Left cardiac atrium (tissue), 4 donors: Measurements from ENCODE around the gene HOXD10. TPM values are rescaled to one million over a fixed set of nuclear protein-coding genes. Genes with fewer than 3 reads are reported as not detected.
A peak's percentile ranks its signal among the peaks of the same experiment; 100 is the strongest.

Experiments
- ATAC-seq, 2 donors: fragments of 200-7000 bp; cut with Tn5 transposase; one replicate each; pipeline ENCODE4 v1.9.1; 2020; ENCODE audit warnings: mild to moderate bottlenecking in 2 of 2, moderate library complexity in 2 of 2
- DNase-seq: peaks from one replicate; pipeline ENCODE4 v3.0.0-alpha.2; 2020
- intact Hi-C, 2 donors: fragments of 100-400 bp; cut with DNase I; formaldehyde crosslinking; loops; one replicate each; pipeline versions ENCODE4 v1.14.1 to v1.15.1; 2022 to 2023
- total RNA-seq, 2 donors: library from RNA; stranded (reverse); fragmentation: NEBNext Ultra II Directional; extraction: Animal tissue kit (Norgen Biotek cat#: 25700); gene quantifications; one replicate each; pipeline ENCODE4 v1.2.1, GENCODE V29; 2021
- donor health status: DM: no; HTN: yes; CAD: no.
- donor health status: DM: no; HTN: yes; CAD: no; lungs with severe emphysema.
- donor health status: DM: yes; HTN: yes; CAD: no.
- donor health status: Dilated cardiomyopathy.

Gene HOXD10
- total RNA-seq, 2 donors from 2014 or later, result not detected

DNA sequence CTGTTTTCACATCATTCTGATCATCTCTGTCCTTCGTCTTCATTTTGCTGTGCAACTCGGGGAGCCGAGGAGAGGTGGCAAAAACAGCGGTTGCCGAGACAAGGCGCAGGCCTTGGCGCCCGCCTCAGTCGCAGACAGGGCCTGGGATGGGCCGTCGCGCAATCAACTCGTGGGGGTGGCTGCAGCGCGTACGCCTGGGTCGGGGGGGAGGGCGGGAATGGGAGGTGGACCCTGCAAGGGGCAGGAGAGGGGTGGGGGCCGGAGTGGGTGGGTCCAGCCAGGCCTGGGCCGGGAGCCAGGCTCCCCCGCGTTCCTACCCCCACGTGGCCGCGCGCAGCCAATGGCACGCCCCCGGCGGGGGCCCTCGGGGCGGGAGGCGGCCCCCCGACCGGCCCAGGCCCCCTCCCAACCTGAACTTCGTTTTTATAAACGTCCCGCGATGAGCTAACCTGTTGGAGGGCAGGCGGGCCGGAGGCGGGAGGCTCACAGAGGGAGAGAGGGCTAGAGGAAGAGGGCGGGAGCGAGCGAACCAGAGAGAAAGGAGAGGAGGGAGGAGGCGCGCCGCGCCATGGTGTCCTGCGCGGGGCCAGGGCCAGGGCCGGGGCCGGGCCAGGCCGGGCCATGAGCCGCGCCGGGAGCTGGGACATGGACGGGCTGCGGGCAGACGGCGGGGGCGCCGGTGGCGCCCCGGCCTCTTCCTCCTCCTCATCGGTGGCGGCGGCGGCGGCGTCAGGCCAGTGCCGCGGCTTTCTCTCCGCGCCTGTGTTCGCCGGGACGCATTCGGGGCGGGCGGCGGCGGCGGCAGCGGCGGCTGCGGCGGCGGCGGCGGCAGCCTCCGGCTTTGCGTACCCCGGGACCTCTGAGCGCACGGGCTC is 24.1 kb upstream of the HOXD10 start, which contains the start of gene HOXD13:
Gene HOXD13, plus strand, starts transcription at position 452 of the 875 bp plus-strand sequence. Its CDS starts 170 bp downstream, at position 622.
- no peak for DNase-seq
- ATAC-seq, result peak in 1 of 2 donors; percentile 17
- intact Hi-C loops, result no loop called here

GRCh38 chr2:176093145-176093897 is 23.3 kb upstream of the HOXD10 start:
- intact Hi-C loops, result no loop called here
- no peak for DNase-seq
- ATAC-seq, result no peak

GRCh38 chr2:176093898-176094249 is 22.7 kb upstream of the HOXD10 start:
- intact Hi-C loops, result no loop called here
- ATAC-seq, result no peak
- no peak for DNase-seq

DNA sequence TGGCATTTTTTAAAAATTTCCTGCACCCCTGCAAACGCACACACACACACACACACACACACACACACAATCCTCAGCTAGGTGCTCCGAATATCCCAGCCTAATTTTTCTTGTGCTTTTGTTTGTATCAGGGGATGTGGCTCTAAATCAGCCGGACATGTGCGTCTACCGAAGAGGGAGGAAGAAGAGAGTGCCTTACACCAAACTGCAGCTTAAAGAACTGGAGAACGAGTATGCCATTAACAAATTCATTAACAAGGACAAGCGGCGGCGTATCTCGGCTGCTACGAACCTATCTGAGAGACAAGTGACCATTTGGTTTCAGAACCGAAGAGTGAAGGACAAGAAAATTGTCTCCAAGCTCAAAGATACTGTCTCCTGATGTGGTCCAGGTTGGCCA is 22.2 kb upstream of the HOXD10 start:
- ATAC-seq, result no peak
- intact Hi-C loops, result no loop called here
- no peak for DNase-seq

DNA sequence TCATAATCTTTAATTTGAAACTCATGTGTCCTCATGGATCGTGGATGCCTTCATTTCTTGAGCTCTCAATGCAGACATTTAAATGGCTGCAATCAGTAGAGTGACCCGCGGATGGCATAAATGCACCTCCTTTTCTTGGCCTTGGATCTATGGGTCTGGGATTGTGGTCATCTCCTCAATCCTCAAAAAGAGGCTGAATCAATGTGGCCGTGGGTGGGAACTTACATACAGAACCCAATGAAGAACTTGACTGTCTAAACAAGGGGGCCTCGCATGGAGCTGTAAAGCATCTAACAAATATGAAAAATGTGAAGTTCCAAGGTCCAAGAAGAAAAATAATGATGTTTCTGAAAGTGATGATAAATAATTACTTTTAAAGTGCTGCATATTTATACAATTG is 21.2 kb upstream of the HOXD10 start:
- DNase-seq (no peak), ATAC-seq (no peak)
- intact Hi-C loops, result no loop called here

GRCh38 chr2:176096243-176096985 is 20.2 kb upstream of the HOXD10 start:
- intact Hi-C loops, result no loop called here
- DNase-seq (no peak), ATAC-seq (no peak)

GRCh38 chr2:176096986-176097819 is 19.4 kb upstream of the HOXD10 start:
- DNase-seq (peak; percentile 66), ATAC-seq (peak; percentile 85 to 92)

GRCh38 chr2:176097820-176098365 is 18.7 kb upstream of the HOXD10 start:
- DNase-seq, result no peak
- no peak for ATAC-seq
- intact Hi-C loops, result no loop called here

More at GRCh38 chr2:176096986-176097819, 19.4 kb upstream of the HOXD10 start:
- intact Hi-C loops, result no loop called here

- no peak for DNase-seq
- ATAC-seq, result no peak
Observed at GRCh38 chr2:176098366-176099158, 18.0 kb upstream of the HOXD10 start.

GRCh38 chr2:176099159-176099727 is 17.3 kb upstream of the HOXD10 start:
- no peak for ATAC-seq
- intact Hi-C loops, result no loop called here

More at GRCh38 chr2:176098366-176099158, 18.0 kb upstream of the HOXD10 start:
- intact Hi-C loops, result no loop called here

DNA sequence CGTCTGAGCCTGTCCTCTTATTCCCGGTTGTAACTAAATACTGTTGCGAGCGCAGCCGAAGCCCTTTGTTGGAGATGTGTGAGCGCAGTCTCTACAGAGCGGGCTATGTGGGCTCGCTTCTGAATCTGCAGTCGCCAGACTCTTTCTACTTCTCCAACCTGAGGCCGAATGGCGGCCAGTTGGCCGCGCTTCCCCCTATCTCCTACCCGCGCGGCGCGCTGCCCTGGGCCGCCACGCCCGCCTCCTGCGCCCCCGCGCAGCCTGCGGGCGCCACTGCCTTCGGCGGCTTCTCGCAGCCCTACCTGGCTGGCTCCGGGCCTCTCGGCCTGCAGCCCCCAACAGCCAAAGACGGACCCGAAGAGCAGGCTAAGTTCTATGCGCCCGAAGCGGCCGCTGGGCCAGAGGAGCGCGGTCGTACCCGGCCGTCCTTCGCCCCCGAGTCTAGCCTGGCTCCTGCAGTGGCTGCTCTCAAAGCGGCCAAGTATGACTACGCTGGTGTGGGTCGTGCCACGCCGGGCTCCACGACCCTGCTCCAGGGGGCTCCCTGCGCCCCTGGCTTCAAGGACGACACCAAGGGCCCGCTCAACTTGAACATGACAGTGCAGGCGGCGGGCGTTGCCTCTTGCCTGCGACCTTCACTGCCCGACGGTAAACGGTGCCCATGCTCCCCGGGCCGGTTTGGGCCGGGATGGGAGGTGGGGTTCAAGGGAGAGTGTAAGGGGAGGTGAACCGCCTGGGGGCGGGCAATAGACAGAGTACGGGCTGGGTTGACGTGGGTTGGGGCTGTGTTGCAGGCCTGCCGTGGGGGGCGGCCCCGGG is 16.6 kb upstream of the HOXD10 start, which contains the start of gene HOXD12:
Gene HOXD12, plus strand, starts transcription at position 68 of the 819 bp plus-strand sequence. Its CDS starts 7 bp downstream, at position 75.
- ATAC-seq, result no peak
- no peak for DNase-seq
- intact Hi-C loops, result no loop called here

More at GRCh38 chr2:176099159-176099727, 17.3 kb upstream of the HOXD10 start:
- no peak for DNase-seq

GRCh38 chr2:176100547-176101140 is 15.9 kb upstream of the HOXD10 start:
- intact Hi-C loops, result no loop called here
- DNase-seq (no peak), ATAC-seq (no peak)

DNA sequence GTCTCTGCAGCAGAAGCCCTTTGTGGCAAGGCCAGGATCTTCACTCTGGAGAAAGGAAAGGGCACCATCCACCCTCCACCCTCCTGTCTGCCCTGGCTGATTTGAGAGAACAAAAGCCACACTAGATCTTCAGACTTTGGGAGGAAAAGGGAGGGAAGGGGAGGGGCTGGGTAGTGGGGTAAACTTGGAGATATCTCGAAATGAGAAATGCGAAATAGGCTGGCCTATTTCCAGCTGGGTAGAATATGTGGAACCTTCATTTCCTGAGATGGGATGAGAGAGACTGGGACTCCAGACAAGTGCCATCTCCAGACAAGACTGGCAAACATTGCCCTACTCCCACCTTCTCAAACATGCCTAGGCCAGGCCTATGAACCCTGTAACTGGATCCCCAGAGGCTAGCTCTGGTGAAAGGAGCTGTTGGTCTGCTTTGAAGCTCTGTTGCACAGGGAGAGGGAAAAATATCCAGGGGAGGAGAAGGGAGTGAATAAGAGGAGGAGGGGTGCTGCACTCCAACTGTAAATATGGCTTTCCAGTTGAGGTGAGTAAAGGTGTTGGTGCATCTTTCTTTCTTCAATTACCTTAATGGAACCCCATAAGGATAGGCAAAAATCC is 15.3 kb upstream of the HOXD10 start:
- DNase-seq, result no peak
- ATAC-seq, result no peak
- intact Hi-C loops, result no loop called here

- intact Hi-C loops, result no loop called here
- ATAC-seq, result no peak
- no peak for DNase-seq
Observed at GRCh38 chr2:176101842-176102241, 14.7 kb upstream of the HOXD10 start.

- ATAC-seq, result no peak
- DNase-seq, result no peak
- intact Hi-C loops, result no loop called here
Observed at GRCh38 chr2:176102309-176102866, 14.2 kb upstream of the HOXD10 start.
